ENCODE results near the gene IMMP1L. TPM values are rescaled to one million over a fixed set of nuclear protein-coding genes. Genes with fewer than 3 reads are reported as not detected.

Gene IMMP1L
- total RNA-seq, 1 donor from 2014 or later, result 11.3 TPM

GRCh38 chr11:31442086-31442485 is 67.3 kb downstream of the IMMP1L start:
- FAIRE-seq (no peak), DNase-seq (ENCODE audit: low read depth) (no peak)
- no peaks in the 10 kb centered on the region for H3K36me3 ChIP-seq (ENCODE audit: control insufficient read depth, insufficient read depth, low read length)
- no peaks in the 10 kb centered on the region for H3K27me3 ChIP-seq (ENCODE audit: control insufficient read depth, insufficient read depth, low read length)
- TF ChIP-seq CTCF (IDR thresholded peaks at IDR 0.05; ENCODE audit: insufficient read depth, low read length, severe bottlenecking), result no peak
- H3K4me3 ChIP-seq (ENCODE audit: low read depth, low read length), result no peak overlapping the region

GRCh38 chr11:31441296-31441695 is 68.1 kb downstream of the IMMP1L start:
- no peak for DNase-seq (ENCODE audit: low read depth)
- H3K27me3 ChIP-seq (ENCODE audit: control insufficient read depth, insufficient read depth, low read length), result no peaks in the 10 kb centered on the region
- FAIRE-seq, result no peak
- no peak for TF ChIP-seq CTCF (IDR thresholded peaks at IDR 0.05; ENCODE audit: insufficient read depth, low read length, severe bottlenecking)
- H3K4me3 ChIP-seq (ENCODE audit: low read depth, low read length), result no peak overlapping the region
- no peaks in the 10 kb centered on the region for H3K36me3 ChIP-seq (ENCODE audit: control insufficient read depth, insufficient read depth, low read length)

- no peaks in the 10 kb centered on the region for H3K36me3 ChIP-seq (ENCODE audit: control insufficient read depth, insufficient read depth, low read length)
- DNase-seq (ENCODE audit: low read depth), result peak; percentile 68
- no peak for TF ChIP-seq CTCF (IDR thresholded peaks at IDR 0.05; ENCODE audit: insufficient read depth, low read length, severe bottlenecking)
- no peak overlapping the region for H3K4me3 ChIP-seq (ENCODE audit: low read depth, low read length)
- no peaks in the 10 kb centered on the region for H3K27me3 ChIP-seq (ENCODE audit: control insufficient read depth, insufficient read depth, low read length)
- FAIRE-seq, result no peak
These were observed 71.5 kb downstream of the IMMP1L start for GRCh38 chr11:31437742-31438435.

GRCh38 chr11:31433851-31434250 is 75.6 kb downstream of the IMMP1L start:
- Histone ChIP-seq H3K36me3 (ENCODE audit: control insufficient read depth, insufficient read depth, low read length) (no peaks in the 10 kb centered on the region), H3K4me3 (ENCODE audit: low read depth, low read length) (no peak overlapping the region), H3K27me3 (ENCODE audit: control insufficient read depth, insufficient read depth, low read length) (no peaks in the 10 kb centered on the region)
- DNase-seq (ENCODE audit: low read depth) (no peak), FAIRE-seq (no peak)
- no peak for TF ChIP-seq CTCF (IDR thresholded peaks at IDR 0.05; ENCODE audit: insufficient read depth, low read length, severe bottlenecking)

- TF ChIP-seq CTCF (IDR thresholded peaks at IDR 0.05; ENCODE audit: insufficient read depth, low read length, severe bottlenecking), result no peak
- H3K27me3 ChIP-seq (ENCODE audit: control insufficient read depth, insufficient read depth, low read length), result no peaks in the 10 kb centered on the region
- no peaks in the 10 kb centered on the region for H3K36me3 ChIP-seq (ENCODE audit: control insufficient read depth, insufficient read depth, low read length)
- no peak for FAIRE-seq
- DNase-seq (ENCODE audit: low read depth), result no peak
- H3K4me3 ChIP-seq (ENCODE audit: low read depth, low read length), result no peak overlapping the region
These were observed 84.8 kb downstream of the IMMP1L start for GRCh38 chr11:31424652-31425051.

GRCh38 chr11:31422703-31423102 is 86.7 kb downstream of the IMMP1L start:
- no peaks in the 10 kb centered on the region for H3K27me3 ChIP-seq (ENCODE audit: control insufficient read depth, insufficient read depth, low read length)
- H3K36me3 ChIP-seq (ENCODE audit: control insufficient read depth, insufficient read depth, low read length), result no peaks in the 10 kb centered on the region
- FAIRE-seq (no peak), DNase-seq (ENCODE audit: low read depth) (no peak)
- TF ChIP-seq CTCF (IDR thresholded peaks at IDR 0.05; ENCODE audit: insufficient read depth, low read length, severe bottlenecking), result no peak
- H3K4me3 ChIP-seq (ENCODE audit: low read depth, low read length), result no peak overlapping the region

Measured in bronchial epithelial cell (primary cell).